Peyer's patch (tissue), 4 donors: ENCODE results near the gene IFRD1.

ENCODE experiments used
- POLR2A ChIP-seq, 2 donors: fragments of 450-650 bp; IDR thresholded peaks; one replicate each; pipeline ENCODE4 v1.5.1; 2017; ENCODE audit warnings: antibody characterized with exemption in 2 of 2, mild to moderate bottlenecking in 2 of 2, moderate library complexity in 2 of 2
- TF ChIP-seq, protein P1 (sequence below), 6 experiments: fragments of 450-650 bp in 4 of 6; fragments of 200-600 bp in 2 of 6; sonication (generic) in 1 of 6; IDR thresholded peaks; one replicate each; pipeline ENCODE4 v1.5.1; 2017 to 2019; ENCODE audit warnings: antibody characterized with exemption in 6 of 6, mild to moderate bottlenecking in 3 of 6, moderate library complexity in 1 of 6

DNA sequence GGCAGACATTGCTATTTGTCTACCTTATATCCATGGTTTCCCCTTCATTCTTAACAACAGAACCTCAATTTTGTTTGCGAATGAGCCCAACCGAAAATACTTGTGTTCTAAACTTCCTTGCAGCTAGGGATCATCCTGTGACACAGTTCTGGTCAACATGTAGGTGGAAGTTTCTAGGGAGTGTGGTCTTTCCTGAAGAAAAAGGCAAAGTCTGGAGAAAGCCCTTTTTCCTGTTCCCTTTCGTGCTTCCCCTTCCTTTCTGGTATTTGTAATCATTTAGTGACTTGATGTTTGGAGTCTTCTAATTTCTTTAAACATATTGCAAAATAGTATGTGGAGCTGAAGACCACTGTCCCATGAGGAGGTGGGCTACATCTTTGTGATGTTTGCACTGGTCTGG is 2.9 kb upstream of the IFRD1 start:
- TF ChIP-seq, protein P1, sequence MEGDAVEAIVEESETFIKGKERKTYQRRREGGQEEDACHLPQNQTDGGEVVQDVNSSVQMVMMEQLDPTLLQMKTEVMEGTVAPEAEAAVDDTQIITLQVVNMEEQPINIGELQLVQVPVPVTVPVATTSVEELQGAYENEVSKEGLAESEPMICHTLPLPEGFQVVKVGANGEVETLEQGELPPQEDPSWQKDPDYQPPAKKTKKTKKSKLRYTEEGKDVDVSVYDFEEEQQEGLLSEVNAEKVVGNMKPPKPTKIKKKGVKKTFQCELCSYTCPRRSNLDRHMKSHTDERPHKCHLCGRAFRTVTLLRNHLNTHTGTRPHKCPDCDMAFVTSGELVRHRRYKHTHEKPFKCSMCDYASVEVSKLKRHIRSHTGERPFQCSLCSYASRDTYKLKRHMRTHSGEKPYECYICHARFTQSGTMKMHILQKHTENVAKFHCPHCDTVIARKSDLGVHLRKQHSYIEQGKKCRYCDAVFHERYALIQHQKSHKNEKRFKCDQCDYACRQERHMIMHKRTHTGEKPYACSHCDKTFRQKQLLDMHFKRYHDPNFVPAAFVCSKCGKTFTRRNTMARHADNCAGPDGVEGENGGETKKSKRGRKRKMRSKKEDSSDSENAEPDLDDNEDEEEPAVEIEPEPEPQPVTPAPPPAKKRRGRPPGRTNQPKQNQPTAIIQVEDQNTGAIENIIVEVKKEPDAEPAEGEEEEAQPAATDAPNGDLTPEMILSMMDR (IDR thresholded peaks at IDR 0.05), result no peak
- no peak for TF ChIP-seq POLR2A (IDR thresholded peaks at IDR 0.05)
